HuH-7 (cell line): ENCODE measurements around the gene PICK1.
"Not testable (repeated sequence)": the region's sequence is repeated elsewhere in the genome, so short reads cannot be mapped to it uniquely, and the experiment has no call there.

Source experiments
- DNase-seq: peaks from one replicate; pipeline ENCODE4 v3.0.0; 2011; ENCODE audit warnings: low spot score

Gene PICK1

GRCh38 chr22:38074181-38075104 lies 17.2 kb downstream of the PICK1 start:
- DNase-seq = no peak

GRCh38 chr22:38075105-38075825 lies 18.1 kb downstream of the PICK1 start:
- DNase-seq = no peak

- no peak for DNase-seq
These were observed 18.8 kb downstream of the PICK1 start for GRCh38 chr22:38075961-38076360.

GRCh38 chr22:38077096-38077495 lies 19.9 kb downstream of the PICK1 start:
- DNase-seq = no peak

GRCh38 chr22:38077595-38077994 lies 20.4 kb downstream of the PICK1 start:
- DNase-seq = no peak

- DNase-seq = no peak
These were observed 21.0 kb downstream of the PICK1 start for GRCh38 chr22:38078046-38078840.

- not testable (repeated sequence) for DNase-seq
These were observed 22.0 kb downstream of the PICK1 start for GRCh38 chr22:38079208-38079607.

- DNase-seq = no peak
These were observed 22.6 kb downstream of the PICK1 start for GRCh38 chr22:38079804-38080203.

GRCh38 chr22:38080474-38080849 lies 23.3 kb downstream of the PICK1 start:
- no peak for DNase-seq

- no peak for DNase-seq
These were observed 23.8 kb downstream of the PICK1 start for GRCh38 chr22:38080850-38081635.

- DNase-seq = no peak
These were observed 24.4 kb downstream of the PICK1 start for GRCh38 chr22:38081636-38081940.

- DNase-seq = no peak
These were observed 25.0 kb downstream of the PICK1 start for GRCh38 chr22:38081941-38082828.

- no peak for DNase-seq
These were observed 25.9 kb downstream of the PICK1 start for GRCh38 chr22:38082986-38083710.

GRCh38 chr22:38083931-38084631 lies 26.9 kb downstream of the PICK1 start, which contains the start of gene SLC16A8:
Gene SLC16A8 (minus strand): TSS chr22:38084184. CDS start chr22:38082873, 1,311 bp downstream.
- no peak for DNase-seq

- DNase-seq = no peak
These were observed 27.9 kb downstream of the PICK1 start for GRCh38 chr22:38085056-38085455.

GRCh38 chr22:38085501-38085900 lies 28.3 kb downstream of the PICK1 start:
- no peak for DNase-seq

- no peak for DNase-seq
These were observed 29.0 kb downstream of the PICK1 start for GRCh38 chr22:38086001-38086845.

GRCh38 chr22:38086942-38087341 lies 29.7 kb downstream of the PICK1 start:
- DNase-seq = no peak
